HUES6 (cell line): ENCODE data around the gene DNTTIP2.
"Not testable (repeated sequence)": the region's sequence is repeated elsewhere in the genome, so short reads cannot be mapped to it uniquely, and the experiment has no call there.

Source experiments
- H3K27ac ChIP-seq: 2 replicates; pipeline ENCODE4 v1.7.0; 2013; ENCODE audit warnings: low read depth, mild to moderate bottlenecking, low read length, inconsistent platforms
- H3K27me3 ChIP-seq: 2 replicates; pipeline ENCODE4 v1.6.1; 2013; ENCODE audit warnings: low read length; ENCODE audit not compliant: control insufficient read depth, insufficient read depth
- H3K36me3 ChIP-seq: 2 replicates; pipeline ENCODE4 v1.6.1; 2013; ENCODE audit warnings: low read length; ENCODE audit not compliant: control insufficient read depth, insufficient read depth
- H3K4me1 ChIP-seq: 2 replicates; pipeline ENCODE4 v1.6.1; 2013; ENCODE audit warnings: low read length; ENCODE audit not compliant: control insufficient read depth, insufficient read depth
- H3K4me3 ChIP-seq: 2 replicates; pipeline ENCODE4 v1.5.1; 2013; ENCODE audit warnings: low read depth, low read length
- H3K9ac ChIP-seq: one replicate; pipeline ENCODE4 v1.6.1; 2013; ENCODE audit warnings: mild to moderate bottlenecking, low read length
- H3K9me3 ChIP-seq: 2 replicates; pipeline ENCODE4 v1.6.1; 2013; ENCODE audit warnings: low read depth, low read length; ENCODE audit not compliant: control insufficient read depth, insufficient read depth

Gene DNTTIP2

GRCh38 chr1:93876244-93876643, 2.8 kb downstream of the DNTTIP2 start:
- Histone ChIP-seq H3K4me1 (no peaks in the 10 kb centered on the region; the same call in 1 of the 2 replicates), H3K4me3 (peak overlapping the region; percentile 27; the same call in 1 of the 2 replicates), H3K36me3 (peaks cover 64% of the 10 kb centered on the region), H3K9me3 (no peaks in the 10 kb centered on the region), H3K9ac (no peak overlapping the region), H3K27ac (no peak overlapping the region), H3K27me3 (no peaks in the 10 kb centered on the region)

DNA sequence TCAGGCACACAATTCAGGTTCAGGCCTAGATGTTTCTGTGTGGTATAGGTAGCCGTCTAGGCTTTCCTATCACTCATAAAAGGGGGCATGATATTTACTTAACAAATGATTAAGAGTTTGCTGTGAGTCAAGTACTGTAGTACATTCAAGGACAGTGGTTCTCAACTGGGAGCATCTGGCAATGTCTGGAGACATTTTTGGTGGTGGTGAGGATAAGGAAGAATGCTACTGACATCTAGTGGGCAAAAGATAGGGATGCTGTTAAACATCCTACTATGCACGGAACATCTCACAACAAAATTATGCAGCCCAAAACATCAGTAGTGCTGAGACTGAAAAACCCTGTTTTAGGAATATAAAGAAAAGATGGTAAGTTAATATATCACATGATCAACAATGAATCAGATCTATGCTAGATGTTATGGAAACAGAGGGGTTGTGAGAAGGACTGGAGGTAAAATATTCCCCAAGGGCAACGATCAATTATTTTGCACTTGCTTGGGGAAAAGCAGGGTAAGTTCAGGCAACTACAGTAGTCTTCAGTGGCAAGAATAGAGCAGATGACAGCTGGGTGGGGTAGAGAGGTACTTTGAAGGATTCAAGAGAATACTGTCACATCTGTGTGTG, 4.9 kb downstream of the DNTTIP2 start:
- H3K9ac ChIP-seq, result no peak overlapping the region
- H3K27me3 ChIP-seq, result no peaks in the 10 kb centered on the region
- no peak overlapping the region for H3K27ac ChIP-seq
- H3K9me3 ChIP-seq, result no peaks in the 10 kb centered on the region
- no peak overlapping the region for H3K4me3 ChIP-seq
- peaks cover 85% of the 10 kb centered on the region for H3K36me3 ChIP-seq
- H3K4me1 ChIP-seq, result no peaks in the 10 kb centered on the region; the same call in 1 of the 2 replicates

DNA sequence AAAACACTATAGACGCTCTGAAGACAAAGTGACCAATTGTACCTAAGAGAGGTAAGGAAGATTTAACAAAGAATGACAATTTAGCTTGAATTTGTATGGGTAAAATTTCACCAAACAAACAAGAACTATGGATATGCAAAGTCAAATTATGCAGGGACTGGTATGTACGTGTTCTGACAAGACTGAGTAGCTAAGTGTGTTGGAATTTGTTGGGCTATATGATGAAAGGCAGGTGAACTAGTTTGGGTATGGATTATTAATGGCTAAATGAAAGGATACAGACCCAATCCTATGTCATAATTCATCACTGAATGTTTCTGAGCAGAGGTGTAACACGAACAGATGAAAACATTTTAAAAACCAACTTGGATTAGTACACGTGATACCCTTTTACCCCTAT, 7.6 kb downstream of the DNTTIP2 start:
- Histone ChIP-seq H3K4me1 (no peaks in the 10 kb centered on the region; the same call in 1 of the 2 replicates), H3K9me3 (no peaks in the 10 kb centered on the region), H3K27ac (no peak overlapping the region), H3K9ac (no peak overlapping the region), H3K4me3 (no peak overlapping the region), H3K36me3 (peaks cover 79% of the 10 kb centered on the region), H3K27me3 (no peaks in the 10 kb centered on the region)

GRCh38 chr1:93869653-93870052, 9.4 kb downstream of the DNTTIP2 start:
- Histone ChIP-seq H3K36me3 (peaks cover 63% of the 10 kb centered on the region), H3K27ac (no peak overlapping the region), H3K4me3 (no peak overlapping the region), H3K4me1 (no peaks in the 10 kb centered on the region), H3K27me3 (no peaks in the 10 kb centered on the region), H3K9me3 (no peaks in the 10 kb centered on the region), H3K9ac (no peak overlapping the region)

- H3K27me3 ChIP-seq, H3K27ac ChIP-seq, H3K4me1 ChIP-seq, H3K4me3 ChIP-seq, H3K9me3 ChIP-seq, H3K9ac ChIP-seq: not testable (repeated sequence)
- H3K36me3 ChIP-seq, result peaks cover 52% of the 10 kb centered on the region
Observed at GRCh38 chr1:93868492-93868891, 10.5 kb downstream of the DNTTIP2 start.

DNA sequence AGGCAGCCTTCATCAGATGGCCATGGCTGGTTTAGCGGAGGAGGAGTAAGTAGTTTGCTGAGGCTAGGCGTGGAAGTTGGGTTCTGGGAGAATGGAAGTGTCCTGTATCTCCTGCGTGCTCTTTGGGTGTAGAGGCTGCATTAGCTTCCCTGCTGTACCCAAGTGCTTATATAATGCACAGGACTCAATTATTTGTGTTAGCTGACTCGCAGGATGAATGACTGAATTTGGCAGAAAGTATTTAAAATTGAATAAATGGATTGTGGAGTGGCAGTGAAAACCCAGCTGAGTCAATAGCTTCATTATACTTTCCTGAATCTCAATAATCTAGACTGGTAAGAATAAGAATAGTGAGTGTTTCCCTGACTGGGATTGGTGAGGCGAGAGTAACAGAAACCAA, 13.8 kb downstream of the DNTTIP2 start:
- Histone ChIP-seq H3K36me3 (peaks cover 19% of the 10 kb centered on the region), H3K27ac (no peak overlapping the region), H3K4me1 (0 out of 2 replicates have a peak, but pooled peaks cover 4% of the 10 kb centered on the region), H3K9me3 (no peaks in the 10 kb centered on the region), H3K4me3 (no peak overlapping the region), H3K27me3 (no peaks in the 10 kb centered on the region), H3K9ac (no peak overlapping the region)

DNA sequence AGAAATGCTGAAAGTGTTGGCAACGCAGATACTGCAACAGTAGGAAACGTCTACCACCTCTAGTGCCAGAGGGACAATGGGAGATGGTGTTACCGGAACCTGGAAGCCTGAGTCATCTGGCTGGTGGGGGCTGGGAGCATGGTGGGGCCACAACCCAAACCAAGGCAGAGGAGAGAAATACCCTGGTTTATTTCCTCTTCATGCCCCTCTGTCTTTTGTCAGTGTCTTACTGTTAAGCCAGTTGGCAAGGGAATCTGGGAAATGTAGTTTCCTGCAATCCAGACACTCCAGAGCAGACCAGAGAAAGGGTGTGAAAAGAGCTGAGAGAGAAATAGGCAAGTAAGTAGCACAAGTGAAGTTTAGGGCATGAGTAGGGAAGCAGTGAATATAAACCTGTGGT, 14.8 kb downstream of the DNTTIP2 start:
- Histone ChIP-seq H3K9me3 (no peaks in the 10 kb centered on the region), H3K27ac (no peak overlapping the region), H3K36me3 (peaks cover 8% of the 10 kb centered on the region)

DNA sequence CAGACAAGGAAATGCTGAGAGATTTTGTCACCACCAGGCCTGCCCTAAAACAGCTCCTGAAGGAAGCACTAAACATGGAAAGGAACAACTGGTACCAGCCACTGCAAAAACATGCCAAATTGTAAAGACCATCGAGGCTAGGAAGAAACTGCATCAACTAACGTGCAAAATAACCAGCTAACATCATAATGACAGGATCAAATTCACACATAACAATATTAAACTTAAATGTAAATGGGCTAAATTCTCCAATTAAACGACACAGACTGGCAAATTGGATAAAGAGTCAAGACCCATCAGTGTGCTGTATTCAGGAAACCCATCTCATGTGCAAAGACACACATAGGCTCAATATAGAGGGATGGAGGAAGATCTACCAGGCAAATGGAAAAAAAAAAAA, 21.4 kb downstream of the DNTTIP2 start:
- H3K4me3 ChIP-seq, H3K27me3 ChIP-seq, H3K36me3 ChIP-seq, H3K9ac ChIP-seq, H3K27ac ChIP-seq, H3K4me1 ChIP-seq: not testable (repeated sequence)
- peaks cover 11% of the 10 kb centered on the region for H3K9me3 ChIP-seq

More for the DNA sequence above, 14.8 kb downstream of the DNTTIP2 start:
- H3K9ac ChIP-seq, result no peak overlapping the region
- no peak overlapping the region for H3K4me3 ChIP-seq
- 0 out of 2 replicates have a peak, but pooled peaks cover 4% of the 10 kb centered on the region for H3K4me1 ChIP-seq
- no peaks in the 10 kb centered on the region for H3K27me3 ChIP-seq

DNA sequence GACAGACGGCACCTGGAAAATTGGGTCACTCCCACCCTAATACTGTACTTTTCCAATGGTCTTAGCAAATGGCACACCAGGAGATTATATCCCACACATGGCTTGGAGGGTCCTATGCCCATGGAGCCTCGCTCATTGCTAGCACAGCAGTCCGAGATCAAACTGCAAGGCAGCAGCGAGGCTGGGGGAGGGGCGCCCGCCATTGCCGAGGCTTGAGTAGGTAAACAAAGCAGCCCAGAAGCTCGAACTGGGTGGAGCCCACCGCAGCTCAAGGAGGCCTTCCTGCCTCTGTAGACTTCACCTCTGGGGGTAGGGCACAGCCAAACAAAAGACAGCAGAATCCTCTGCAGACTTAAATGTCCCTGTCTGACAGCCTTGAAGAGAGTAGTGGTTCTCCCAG, 23.0 kb downstream of the DNTTIP2 start:
- not testable (repeated sequence) for H3K4me1 ChIP-seq, H3K27ac ChIP-seq, H3K9ac ChIP-seq, H3K4me3 ChIP-seq, H3K36me3 ChIP-seq, H3K27me3 ChIP-seq
- H3K9me3 ChIP-seq, result peaks cover 11% of the 10 kb centered on the region

GRCh38 chr1:93853940-93854339, 25.1 kb downstream of the DNTTIP2 start:
- Histone ChIP-seq H3K9me3 (peaks cover 18% of the 10 kb centered on the region), H3K9ac (no peak overlapping the region), H3K27me3 (no peaks in the 10 kb centered on the region), H3K27ac (no peak overlapping the region), H3K36me3 (no peaks in the 10 kb centered on the region), H3K4me3 (no peak overlapping the region), H3K4me1 (no peaks in the 10 kb centered on the region)

GRCh38 chr1:93851878-93852277, 27.1 kb downstream of the DNTTIP2 start:
- peaks cover 6% of the 10 kb centered on the region; the same call in 1 of the 2 replicates for H3K4me1 ChIP-seq
- peaks cover 18% of the 10 kb centered on the region for H3K9me3 ChIP-seq
- no peak overlapping the region for H3K27ac ChIP-seq
- no peak overlapping the region for H3K4me3 ChIP-seq
- H3K9ac ChIP-seq, result no peak overlapping the region
- no peaks in the 10 kb centered on the region for H3K36me3 ChIP-seq
- H3K27me3 ChIP-seq, result no peaks in the 10 kb centered on the region
